NCI-H2029 treated with DMSO at 0.1 percent for 48 hours (cell line): ENCODE measurements around the gene ZNRF2.
"Not testable (repeated sequence)": the region's sequence is repeated elsewhere in the genome, so short reads cannot be mapped to it uniquely, and the experiment has no call there.

ENCODE experiments used
- DNase-seq: peaks from one replicate; lab custom pipeline; 2025; lab: John Stamatoyannopoulos, UW

Gene ZNRF2

GRCh38 chr7:30363778-30364563 lies 79.6 kb downstream of the ZNRF2 start:
- DNase-seq, result no peak

GRCh38 chr7:30364773-30365172 lies 80.4 kb downstream of the ZNRF2 start:
- no peak for DNase-seq

- no peak for DNase-seq
Measured at GRCh38 chr7:30365621-30366020, 81.2 kb downstream of the ZNRF2 start.

GRCh38 chr7:30366606-30367005 lies 82.2 kb downstream of the ZNRF2 start:
- DNase-seq, result no peak

- no peak for DNase-seq
Measured at GRCh38 chr7:30367561-30367960, 83.2 kb downstream of the ZNRF2 start.

- DNase-seq, result no peak
Measured at GRCh38 chr7:30369879-30370278, 85.5 kb downstream of the ZNRF2 start.

- DNase-seq, result no peak
Measured at GRCh38 chr7:30371321-30371720, 86.9 kb downstream of the ZNRF2 start.

GRCh38 chr7:30378275-30378674 lies 93.9 kb downstream of the ZNRF2 start:
- no peak for DNase-seq

GRCh38 chr7:30379131-30379530 lies 94.7 kb downstream of the ZNRF2 start:
- DNase-seq, result no peak

- no peak for DNase-seq
Measured at GRCh38 chr7:30379741-30380140, 95.3 kb downstream of the ZNRF2 start.

GRCh38 chr7:30380294-30380693 lies 95.9 kb downstream of the ZNRF2 start:
- no peak for DNase-seq

GRCh38 chr7:30380824-30381223 lies 96.4 kb downstream of the ZNRF2 start:
- not testable (repeated sequence) for DNase-seq

- DNase-seq, result no peak
Measured at GRCh38 chr7:30382607-30383006, 98.2 kb downstream of the ZNRF2 start.

GRCh38 chr7:30389791-30390190 lies 105.4 kb downstream of the ZNRF2 start:
- no peak for DNase-seq

- DNase-seq, result no peak
Measured at GRCh38 chr7:30390736-30391636, 106.6 kb downstream of the ZNRF2 start.

GRCh38 chr7:30391806-30392205 lies 107.4 kb downstream of the ZNRF2 start:
- DNase-seq, result no peak

- DNase-seq, result no peak
Measured at GRCh38 chr7:30395676-30396075, 111.3 kb downstream of the ZNRF2 start.

- DNase-seq, result peak; percentile 15
Measured at GRCh38 chr7:30396389-30396788, 112.0 kb downstream of the ZNRF2 start.

GRCh38 chr7:30403477-30403876 lies 119.1 kb downstream of the ZNRF2 start:
- peak; percentile 30 for DNase-seq

GRCh38 chr7:30405179-30405578 lies 120.8 kb downstream of the ZNRF2 start:
- no peak for DNase-seq

- no peak for DNase-seq
Measured at GRCh38 chr7:30406664-30407425, 122.4 kb downstream of the ZNRF2 start.

- DNase-seq, result no peak
Measured at GRCh38 chr7:30411173-30411572, 126.8 kb downstream of the ZNRF2 start.
